Endothelial cell of umbilical vein (primary cell): ENCODE measurements around the gene ZMPSTE24. TPM values are rescaled to one million over a fixed set of nuclear protein-coding genes. Genes with fewer than 3 reads are reported as not detected.

Experiments
- BruUV-seq: library from RNA; stranded (reverse); fragments of 400-500 nt; replicated peaks from 2 replicates; lab custom pipeline; 2021; lab: Mats Ljungman, UMichigan
- CTCF ChIA-PET: fragments of 300-600, 350-600 bp; sonication (Branson Sonifier 250); formaldehyde crosslinking; loops from one replicate; lab custom pipeline; 2021; ENCODE audit warnings: antibody characterized with exemption, inconsistent platforms; lab: Charles Lee
- POLR2A ChIA-PET: fragments of 300-600, 350-600 bp; sonication (Branson Sonifier 250); formaldehyde crosslinking; loops from one replicate; lab custom pipeline; 2021; ENCODE audit warnings: antibody characterized with exemption, inconsistent platforms; lab: Charles Lee
- DNase-seq: peaks from one replicate; pipeline ENCODE4 v3.0.0-alpha.2; 2011; ENCODE audit warnings: low read depth, low spot score
- FAIRE-seq: peaks from 2 replicates; lab custom pipeline; 2011; peaks lifted over from hg19 to GRCh38; lab: Jason Lieb, UNC
- H2AFZ ChIP-seq: 2 replicates; pipeline ENCODE4 v1.6.0; 2012; ENCODE audit warnings: low read depth, low read length, control low read depth, inconsistent platforms
- H3K27ac ChIP-seq: 2 replicates; pipeline ENCODE4 v1.5.1; 2011; ENCODE audit warnings: low read depth, mild to moderate bottlenecking, control low read depth, low read length, moderate library complexity; ENCODE audit not compliant: insufficient read depth
- H3K27me3 ChIP-seq, 2 experiments: 2 replicates each; pipeline versions ENCODE4 v1.6.0 to v1.6.1; 2011; ENCODE audit warnings: low read length in 2 of 2, mixed read lengths in 1 of 2; ENCODE audit not compliant: control insufficient read depth in 2 of 2, insufficient read depth in 2 of 2
- H3K36me3 ChIP-seq, 2 experiments: 2 replicates in 1 of 2; 3 replicates in 1 of 2; pipeline ENCODE4 v1.5.1; 2011; ENCODE audit warnings: low read length in 2 of 2, mild to moderate bottlenecking in 1 of 2, moderate library complexity in 1 of 2; ENCODE audit not compliant: control insufficient read depth in 2 of 2, insufficient read depth in 2 of 2; ENCODE audit errors: extremely low read depth in 1 of 2
- H3K4me1 ChIP-seq: 3 replicates; pipeline ENCODE4 v1.5.1; 2011; ENCODE audit warnings: mild to moderate bottlenecking, low read length; ENCODE audit not compliant: control insufficient read depth, insufficient read depth; ENCODE audit errors: extremely low read depth
- H3K4me2 ChIP-seq: 2 replicates; pipeline ENCODE4 v1.6.1; 2011; ENCODE audit warnings: low read length, control low read depth, mixed read lengths; ENCODE audit not compliant: insufficient read depth
- H3K4me3 ChIP-seq, 3 experiments: fragments of 200-600 bp in 1 of 3; sonication (generic), shearing (Covaris generic) in 1 of 3; replicated peaks in 1 of 3; 2 replicates each; pipeline ENCODE4 v1.5.1; 2011 to 2016; ENCODE audit warnings: control low read depth in 3 of 3, low read length in 3 of 3, mild to moderate bottlenecking in 2 of 3, inconsistent platforms in 1 of 3, low read depth in 1 of 3, moderate library complexity in 1 of 3; ENCODE audit not compliant: insufficient read depth in 1 of 3
- H3K79me2 ChIP-seq: 2 replicates; pipeline ENCODE4 v1.6.0; 2012; ENCODE audit warnings: low read length, inconsistent platforms; ENCODE audit not compliant: control insufficient read depth, insufficient read depth
- H3K9ac ChIP-seq: replicated peaks from 2 replicates; pipeline ENCODE3; 2011; ENCODE audit warnings: low read length, control low read depth; ENCODE audit not compliant: insufficient read depth; ENCODE audit errors: extremely low read depth
- H3K9me1 ChIP-seq: replicated peaks from 3 replicates; pipeline ENCODE4 v1.6.0; 2011; ENCODE audit warnings: mild to moderate bottlenecking, low read length; ENCODE audit not compliant: control insufficient read depth, insufficient read depth; ENCODE audit errors: extremely low read depth
- H3K9me3 ChIP-seq: replicated peaks from 2 replicates; pipeline ENCODE4 v1.5.1; 2012; ENCODE audit warnings: low read length, inconsistent platforms; ENCODE audit not compliant: control insufficient read depth, insufficient read depth
- H4K20me1 ChIP-seq: replicated peaks from 2 replicates; pipeline ENCODE3; 2011; ENCODE audit warnings: mild to moderate bottlenecking, low read length; ENCODE audit not compliant: control insufficient read depth, insufficient read depth; ENCODE audit errors: extremely low read depth
- CTCF ChIP-seq, 2 donors: IDR thresholded peaks; 1 replicate in 1 of 2; 2 replicates in 1 of 2; pipeline ENCODE4 v1.5.1; 2011; ENCODE audit warnings: low read length in 2 of 2, mild to moderate bottlenecking in 2 of 2, moderate library complexity in 2 of 2, control low read depth in 1 of 2, inconsistent platforms in 1 of 2, low read depth in 1 of 2; ENCODE audit not compliant: insufficient read depth in 1 of 2; ENCODE audit errors: extremely low read depth in 1 of 2
- EZH2 ChIP-seq: IDR thresholded peaks from 2 replicates; pipeline ENCODE4 v1.6.1; 2012; ENCODE audit warnings: borderline replicate concordance, low read depth, mild to moderate bottlenecking, moderate library complexity, low read length, inconsistent platforms; ENCODE audit not compliant: severe bottlenecking
- FOS ChIP-seq: IDR thresholded peaks from 2 replicates; pipeline ENCODE4 v1.6.1; 2011; ENCODE audit warnings: mild to moderate bottlenecking, low read length, moderate library complexity, borderline replicate concordance; ENCODE audit not compliant: insufficient read depth
- GATA2 ChIP-seq: IDR thresholded peaks from 2 replicates; pipeline ENCODE4 v1.7.0; 2011; ENCODE audit warnings: low read depth, mild to moderate bottlenecking, moderate library complexity, mixed read lengths, low read length; ENCODE audit not compliant: insufficient read length, insufficient read depth
- JUN ChIP-seq: IDR thresholded peaks from 2 replicates; pipeline ENCODE4 v1.6.1; 2011; ENCODE audit warnings: borderline replicate concordance, low read depth; ENCODE audit not compliant: insufficient read length, insufficient read depth
- MAX ChIP-seq: IDR thresholded peaks from 2 replicates; pipeline ENCODE4 v1.6.1; 2011; ENCODE audit not compliant: insufficient read depth, insufficient read length
- MYC ChIP-seq: IDR thresholded peaks from one replicate; pipeline ENCODE4 v1.6.1; 2011; ENCODE audit warnings: mild to moderate bottlenecking, low read depth, low read length
- POLR2A ChIP-seq: IDR thresholded peaks from 2 replicates; pipeline ENCODE4 v1.6.1; 2012; ENCODE audit warnings: low read depth, mild to moderate bottlenecking, control low read depth, low read length
- POLR2AphosphoS5 ChIP-seq: IDR thresholded peaks from 2 replicates; pipeline ENCODE4 v1.6.1; 2012; ENCODE audit warnings: low read depth, mild to moderate bottlenecking, control low read depth, low read length, moderate library complexity; ENCODE audit not compliant: insufficient read depth
- dilution Hi-C: fragments of 300-500 bp; cut with MboI; formaldehyde crosslinking; loops from one replicate; pipeline ENCODE4 v1.15.0; 2019; ENCODE audit warnings: low sequenced_read_pairs; ENCODE audit not compliant: extremely low pct_ligation_motif_present
- intact Hi-C: fragments of 100-400 bp; cut with micrococcal nuclease; formaldehyde crosslinking; loops from one replicate; pipeline ENCODE4 v1.10.0; 2022
- polyA plus RNA-seq, 4 experiments: library from polyadenylated mRNA; depleted of rRNA in 3 of 4; stranded (reverse) in 3 of 4; unstranded in 1 of 4; fragments of >200 nt; gene quantifications; 2 replicates each; pipeline versions ENCODE4 v1.2.1 to v1.2.3, GENCODE V29; 2011 to 2012; ENCODE audit warnings: missing spikeins in 1 of 4
- total RNA-seq: library from RNA; stranded (reverse); gene quantifications from 2 replicates; pipeline ENCODE4 v1.2.3, GENCODE V29; 2021

ZMPSTE24 gene
- total and polyA plus RNA-seq, 2 donors (not counting 3 experiments of a cell fraction or from before 2014, with no cell fraction given): 16.9 to 44.7 TPM

GRCh38 chr1:40300249-40300567 is 42.2 kb downstream of the ZMPSTE24 start:
- no peak overlapping the region for H2AFZ ChIP-seq
- no peak overlapping the region for H3K4me3 ChIP-seq

More at GRCh38 chr1:40300249-40300567, 42.2 kb downstream of the ZMPSTE24 start:
- no peak for TF ChIP-seq JUN
- TF ChIP-seq MAX: no peak
- TF ChIP-seq MYC: no peak
- TF ChIP-seq GATA2: no peak
- no peak for TF ChIP-seq EZH2
- TF ChIP-seq FOS: no peak
- TF ChIP-seq CTCF (IDR thresholded peaks at IDR 0.05; ENCODE audit: extremely low read depth in 1 of 2, insufficient read depth in 1 of 2, low read depth in 1 of 2, low read length in 2 of 2): no peak
- TF ChIP-seq POLR2AphosphoS5: no peak
- no peak for TF ChIP-seq POLR2A
- CTCF ChIA-PET: interaction anchor here (1.4 to 1.5 kb wide), 2 partner anchors 38 to 156 kb away, joined by 3 read pairs; no protein-coding TSS in a partner anchor
- no peak overlapping the region for H3K27ac ChIP-seq
- no peaks in the 10 kb centered on the region for H3K4me1 ChIP-seq
- dilution Hi-C loops: no loop called here
- H4K20me1 ChIP-seq: no peaks in the 10 kb centered on the region
- intact Hi-C loops: no loop called here
- no TSS peak for BruUV-seq
- H3K4me2 ChIP-seq: no peak overlapping the region
- no peaks in the 10 kb centered on the region for H3K9me1 ChIP-seq
- no peaks in the 10 kb centered on the region for H3K9me3 ChIP-seq
- DNase-seq (no peak), FAIRE-seq (no peak)
- H3K27me3 ChIP-seq: peaks cover 0 to 2% of the 10 kb centered on the region in 2 experiments
- POLR2A ChIA-PET: no interaction called here
- H3K36me3 ChIP-seq: no peaks in the 10 kb centered on the region
- no peak overlapping the region for H3K9ac ChIP-seq
- no peaks in the 10 kb centered on the region for H3K79me2 ChIP-seq
